Vagina (tissue), 2 donors: Measurements from ENCODE around the gene ABCC8.

Experiments used
- POLR2A ChIP-seq, 2 donors: fragments of 450-650 bp; IDR thresholded peaks; one replicate each; pipeline ENCODE4 v1.6.1; 2017; ENCODE audit warnings: antibody characterized with exemption in 2 of 2, mild to moderate bottlenecking in 2 of 2, moderate library complexity in 2 of 2
- POLR2AphosphoS5 ChIP-seq, 2 donors: sonication (generic); formaldehyde crosslinking; IDR thresholded peaks; one replicate each; pipeline ENCODE4 v1.9.0; 2017; ENCODE audit warnings: antibody characterized with exemption in 2 of 2, mild to moderate bottlenecking in 2 of 2, low read depth in 1 of 2; ENCODE audit not compliant: insufficient read depth in 1 of 2
- TF ChIP-seq, protein P1 (sequence below), 3 experiments: fragments of 450-650 bp in 2 of 3; fragments of 200-600 bp in 1 of 3; sonication (generic) in 1 of 3; IDR thresholded peaks; one replicate each; pipeline ENCODE4 v1.5.1; 2017 to 2019; ENCODE audit warnings: antibody characterized with exemption in 3 of 3, mild to moderate bottlenecking in 2 of 3, moderate library complexity in 2 of 3

DNA sequence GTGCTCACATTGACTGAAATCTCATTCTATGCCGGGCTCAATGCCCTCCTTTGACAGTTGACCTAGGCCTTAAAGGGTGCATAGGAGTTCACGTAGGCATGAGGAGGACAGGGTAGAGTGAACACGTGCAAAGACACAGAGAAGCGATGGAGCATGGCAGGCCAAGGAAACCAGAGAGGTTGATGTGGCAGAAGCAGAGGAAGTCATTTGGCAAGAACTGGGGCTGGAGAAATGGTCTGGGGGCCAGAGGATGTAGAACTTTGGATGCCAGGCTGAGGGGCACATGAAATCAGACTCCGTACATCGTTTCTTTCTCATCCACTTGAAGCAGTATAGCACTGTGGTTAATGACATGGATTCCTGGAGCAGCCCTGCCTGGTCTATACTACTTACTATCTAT lies 13.6 kb upstream of the ABCC8 start:
- TF ChIP-seq, protein P1, sequence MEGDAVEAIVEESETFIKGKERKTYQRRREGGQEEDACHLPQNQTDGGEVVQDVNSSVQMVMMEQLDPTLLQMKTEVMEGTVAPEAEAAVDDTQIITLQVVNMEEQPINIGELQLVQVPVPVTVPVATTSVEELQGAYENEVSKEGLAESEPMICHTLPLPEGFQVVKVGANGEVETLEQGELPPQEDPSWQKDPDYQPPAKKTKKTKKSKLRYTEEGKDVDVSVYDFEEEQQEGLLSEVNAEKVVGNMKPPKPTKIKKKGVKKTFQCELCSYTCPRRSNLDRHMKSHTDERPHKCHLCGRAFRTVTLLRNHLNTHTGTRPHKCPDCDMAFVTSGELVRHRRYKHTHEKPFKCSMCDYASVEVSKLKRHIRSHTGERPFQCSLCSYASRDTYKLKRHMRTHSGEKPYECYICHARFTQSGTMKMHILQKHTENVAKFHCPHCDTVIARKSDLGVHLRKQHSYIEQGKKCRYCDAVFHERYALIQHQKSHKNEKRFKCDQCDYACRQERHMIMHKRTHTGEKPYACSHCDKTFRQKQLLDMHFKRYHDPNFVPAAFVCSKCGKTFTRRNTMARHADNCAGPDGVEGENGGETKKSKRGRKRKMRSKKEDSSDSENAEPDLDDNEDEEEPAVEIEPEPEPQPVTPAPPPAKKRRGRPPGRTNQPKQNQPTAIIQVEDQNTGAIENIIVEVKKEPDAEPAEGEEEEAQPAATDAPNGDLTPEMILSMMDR (IDR thresholded peaks at IDR 0.05), result no peak
- TF ChIP-seq POLR2A (IDR thresholded peaks at IDR 0.05) (no peak), POLR2AphosphoS5 (IDR thresholded peaks at IDR 0.05; ENCODE audit: insufficient read depth in 1 of 2, low read depth in 1 of 2) (no peak)
